PC-3 (cell line): ENCODE results near the gene WRNIP1.

ENCODE experiments used
- EZH2 ChIP-seq: fragments of 300-600 bp; sonication (generic); IDR thresholded peaks from one replicate; pipeline ENCODE4 v1.6.1; 2017; ENCODE audit warnings: antibody characterized with exemption, mild to moderate bottlenecking, low read length; ENCODE audit not compliant: unreplicated experiment
- TF ChIP-seq, protein P1 (sequence below): fragments of 300-600 bp; sonication (generic); conservative IDR thresholded peaks from 2 replicates; pipeline ENCODE4 v1.5.1; 2017; ENCODE audit warnings: antibody characterized with exemption, low read depth, mild to moderate bottlenecking, low read length

DNA sequence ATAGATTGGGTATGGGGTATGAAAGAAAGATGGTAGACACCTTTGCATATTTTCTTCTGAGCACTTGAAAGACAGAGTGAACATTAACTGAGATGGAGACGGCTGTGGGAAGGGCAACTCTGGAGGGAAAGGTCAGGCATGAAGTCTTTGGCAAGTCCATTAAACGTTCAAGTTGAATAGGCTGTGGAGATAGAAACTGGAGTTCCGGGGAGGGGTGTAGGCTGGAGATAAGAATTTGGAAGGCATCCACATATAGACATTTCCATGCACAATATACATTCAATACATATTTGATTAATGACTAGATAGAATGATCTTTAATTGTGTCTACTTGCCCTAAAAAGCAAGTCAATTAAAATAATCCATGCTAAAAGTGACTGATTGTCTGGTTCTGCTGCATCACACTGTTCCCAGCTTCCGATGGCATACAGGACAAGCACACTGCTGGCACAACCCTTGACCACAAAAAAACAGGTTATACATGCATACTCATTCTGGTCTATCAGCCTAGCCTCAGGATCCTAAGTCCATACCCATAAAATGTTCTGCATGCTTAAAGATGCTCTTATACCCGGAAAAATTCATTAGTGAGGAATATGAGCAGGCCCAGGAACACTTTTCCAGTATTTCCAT lies 12.6 kb upstream of the WRNIP1 start:
- TF ChIP-seq EZH2 = no peak
- TF ChIP-seq, protein P1, sequence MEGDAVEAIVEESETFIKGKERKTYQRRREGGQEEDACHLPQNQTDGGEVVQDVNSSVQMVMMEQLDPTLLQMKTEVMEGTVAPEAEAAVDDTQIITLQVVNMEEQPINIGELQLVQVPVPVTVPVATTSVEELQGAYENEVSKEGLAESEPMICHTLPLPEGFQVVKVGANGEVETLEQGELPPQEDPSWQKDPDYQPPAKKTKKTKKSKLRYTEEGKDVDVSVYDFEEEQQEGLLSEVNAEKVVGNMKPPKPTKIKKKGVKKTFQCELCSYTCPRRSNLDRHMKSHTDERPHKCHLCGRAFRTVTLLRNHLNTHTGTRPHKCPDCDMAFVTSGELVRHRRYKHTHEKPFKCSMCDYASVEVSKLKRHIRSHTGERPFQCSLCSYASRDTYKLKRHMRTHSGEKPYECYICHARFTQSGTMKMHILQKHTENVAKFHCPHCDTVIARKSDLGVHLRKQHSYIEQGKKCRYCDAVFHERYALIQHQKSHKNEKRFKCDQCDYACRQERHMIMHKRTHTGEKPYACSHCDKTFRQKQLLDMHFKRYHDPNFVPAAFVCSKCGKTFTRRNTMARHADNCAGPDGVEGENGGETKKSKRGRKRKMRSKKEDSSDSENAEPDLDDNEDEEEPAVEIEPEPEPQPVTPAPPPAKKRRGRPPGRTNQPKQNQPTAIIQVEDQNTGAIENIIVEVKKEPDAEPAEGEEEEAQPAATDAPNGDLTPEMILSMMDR = no peak
